NCI-H2081 (cell line): ENCODE measurements around the gene RC3H2.
"Not testable (repeated sequence)": the region's sequence is repeated elsewhere in the genome, so short reads cannot be mapped to it uniquely, and the experiment has no call there.

Experiments used
- DNase-seq, 2 experiments: peaks; one replicate each; lab custom pipeline; 2025; lab: John Stamatoyannopoulos, UW

RC3H2 gene

GRCh38 chr9:122841501-122841900 lies 63.7 kb downstream of the RC3H2 start:
- DNase-seq, result no peak

- DNase-seq, result not testable (repeated sequence)
These were observed 66.7 kb downstream of the RC3H2 start for GRCh38 chr9:122838441-122838840.

GRCh38 chr9:122837266-122837850 lies 67.8 kb downstream of the RC3H2 start:
- no peak for DNase-seq

- no peak for DNase-seq
These were observed 69.8 kb downstream of the RC3H2 start for GRCh38 chr9:122835313-122835731.

GRCh38 chr9:122832194-122832593 lies 73.0 kb downstream of the RC3H2 start:
- no peak for DNase-seq

- not testable (repeated sequence) for DNase-seq
These were observed 76.2 kb downstream of the RC3H2 start for GRCh38 chr9:122828965-122829284.

GRCh38 chr9:122827761-122828093 lies 77.4 kb downstream of the RC3H2 start:
- DNase-seq, result no peak

- DNase-seq, result no peak
These were observed 82.2 kb downstream of the RC3H2 start for GRCh38 chr9:122822938-122823337.

GRCh38 chr9:122822056-122822455 lies 83.1 kb downstream of the RC3H2 start:
- no peak for DNase-seq

- DNase-seq, result no peak
These were observed 83.7 kb downstream of the RC3H2 start for GRCh38 chr9:122821278-122821943.

- no peak for DNase-seq
These were observed 84.7 kb downstream of the RC3H2 start for GRCh38 chr9:122820490-122820845.

GRCh38 chr9:122819791-122820489 lies 85.2 kb downstream of the RC3H2 start:
- no peak for DNase-seq

- DNase-seq, result no peak
These were observed 85.8 kb downstream of the RC3H2 start for GRCh38 chr9:122819326-122819725.

- no peak for DNase-seq
These were observed 88.8 kb downstream of the RC3H2 start for GRCh38 chr9:122816163-122816867.

GRCh38 chr9:122815544-122815943 lies 89.6 kb downstream of the RC3H2 start:
- no peak for DNase-seq

- no peak for DNase-seq
These were observed 90.6 kb downstream of the RC3H2 start for GRCh38 chr9:122814545-122814944.

- DNase-seq, result no peak
These were observed 92.4 kb downstream of the RC3H2 start for GRCh38 chr9:122812736-122813135.

GRCh38 chr9:122810306-122810946 lies 94.7 kb downstream of the RC3H2 start:
- peak; percentile 85 to 86 for DNase-seq

- peak; percentile 30 to 71 for DNase-seq
These were observed 95.9 kb downstream of the RC3H2 start for GRCh38 chr9:122809261-122809660.

GRCh38 chr9:122808141-122808540 lies 97.0 kb downstream of the RC3H2 start:
- no peak for DNase-seq

GRCh38 chr9:122807271-122807900 lies 97.8 kb downstream of the RC3H2 start:
- no peak for DNase-seq

GRCh38 chr9:122806661-122807060 lies 98.5 kb downstream of the RC3H2 start:
- no peak for DNase-seq
